HepG2 (cell line): Measurements from ENCODE around the gene NFKB1. TPM values are rescaled to one million over a fixed set of nuclear protein-coding genes. Genes with fewer than 3 reads are reported as not detected.

Source experiments
- ATAC-seq: fragments of 200-7000 bp; cut with Tn5 transposase; 3 replicates; pipeline ENCODE4 v1.9.1; 2020; ENCODE audit warnings: mild to moderate bottlenecking, moderate library complexity
- BruUV-seq: library from RNA; stranded (reverse); fragments of 400-500 nt; replicated peaks from 2 replicates; lab custom pipeline; 2021; lab: Mats Ljungman, UMichigan
- CTCF ChIA-PET: fragments of 300-600 bp; formaldehyde crosslinking; extraction: SDS; loops from one replicate; lab custom pipeline; 2021; ENCODE audit warnings: low total read pairs, inconsistent platforms, low intra/inter-chr PET ratio; lab: Yijun Ruan, JAX
- POLR2A ChIA-PET: fragments of 350-600 bp; sonication (Branson Sonifier 250); formaldehyde crosslinking; loops from one replicate; lab custom pipeline; 2020; ENCODE audit warnings: antibody characterized with exemption, inconsistent platforms; lab: Yijun Ruan, JAX
- DNase-seq: peaks from one replicate; pipeline ENCODE4 v3.0.0-alpha.2; 2015; ENCODE audit warnings: low spot score
- FAIRE-seq: peaks from 3 replicates; lab custom pipeline; 2011; peaks lifted over from hg19 to GRCh38; lab: Jason Lieb, UNC
- H2AFZ ChIP-seq: one replicate; pipeline ENCODE4 v1.6.1; 2011; ENCODE audit warnings: low read length, inconsistent platforms
- H3K27ac ChIP-seq: fragments of 300-600 bp; 3 replicates; pipeline ENCODE4 v1.8.0; 2011; ENCODE audit warnings: mixed run types, mild to moderate bottlenecking, mixed read lengths, low read length, inconsistent platforms; ENCODE audit not compliant: insufficient read depth; ENCODE audit errors: extremely low read length
- H3K27me3 ChIP-seq, 2 experiments: fragments of 200-600 bp in 1 of 2; 2 replicates in 1 of 2; 3 replicates in 1 of 2; pipeline versions ENCODE4 v1.6.0 to v1.8.0; 2011; ENCODE audit warnings: low read length in 2 of 2, mild to moderate bottlenecking in 2 of 2, moderate library complexity in 2 of 2, inconsistent platforms in 1 of 2; ENCODE audit not compliant: insufficient read depth in 2 of 2, control insufficient read depth in 1 of 2
- H3K36me3 ChIP-seq, 2 experiments: fragments of 200-600 bp in 1 of 2; replicated peaks in 1 of 2; 2 replicates in 1 of 2; 3 replicates in 1 of 2; pipeline versions ENCODE4 v1.5.1 to v1.8.0; 2011; ENCODE audit warnings: low read length in 2 of 2, inconsistent platforms in 1 of 2; ENCODE audit not compliant: insufficient read depth in 2 of 2, control insufficient read depth in 1 of 2
- H3K4me1 ChIP-seq: 2 replicates; pipeline ENCODE4 v1.5.1; 2012; ENCODE audit warnings: low read length, inconsistent platforms; ENCODE audit not compliant: insufficient read depth
- H3K4me2 ChIP-seq: 2 replicates; pipeline ENCODE4 v1.6.0; 2011; ENCODE audit warnings: low read depth, low read length, inconsistent platforms
- H3K4me3 ChIP-seq, 3 experiments: fragments of 200-600 bp in 1 of 3; sonication (generic), shearing (Covaris generic) in 1 of 3; replicated peaks in 1 of 3; 2 replicates each; pipeline ENCODE4 v1.5.1; 2011 to 2016; ENCODE audit warnings: low read length in 3 of 3, inconsistent platforms in 2 of 3, low read depth in 2 of 3, mild to moderate bottlenecking in 2 of 3, control low read depth in 1 of 3, mixed read lengths in 1 of 3; ENCODE audit not compliant: insufficient read depth in 1 of 3
- H3K79me2 ChIP-seq: one replicate; pipeline ENCODE4 v1.6.1; 2011; ENCODE audit warnings: low read length, inconsistent platforms; ENCODE audit not compliant: insufficient read depth
- H3K9ac ChIP-seq: 2 replicates; pipeline ENCODE4 v1.6.0; 2011; ENCODE audit warnings: mild to moderate bottlenecking, low read depth, low read length, inconsistent platforms; ENCODE audit not compliant: insufficient read depth
- H3K9me3 ChIP-seq: 2 replicates; pipeline ENCODE4 v1.5.1; 2012; ENCODE audit warnings: mild to moderate bottlenecking, low read length
- H4K20me1 ChIP-seq: 2 replicates; pipeline ENCODE4 v1.6.0; 2011; ENCODE audit warnings: inconsistent platforms, mild to moderate bottlenecking, low read length, moderate library complexity; ENCODE audit not compliant: insufficient read depth
- ARHGAP35 ChIP-seq: sonication (generic); formaldehyde crosslinking; IDR thresholded peaks from 2 replicates; pipeline ENCODE4 v1.9.0; 2022; ENCODE audit warnings: mild to moderate bottlenecking, inconsistent platforms, moderate library complexity, missing genetic modification reagents, borderline replicate concordance
- BORCS8-MEF2B ChIP-seq: sonication (generic); formaldehyde crosslinking; IDR thresholded peaks from 2 replicates; pipeline ENCODE4 v1.8.0; 2022; ENCODE audit warnings: mild to moderate bottlenecking, missing genetic modification reagents
- CCAR2 ChIP-seq: fragments of 200-400 bp; formaldehyde crosslinking; optimal IDR thresholded peaks from 2 replicates; pipeline ENCODE3; 2018; ENCODE audit warnings: low read depth, mild to moderate bottlenecking, low read length, moderate library complexity
- FOXM1 ChIP-seq: sonication (generic); formaldehyde crosslinking; IDR thresholded peaks from 2 replicates; pipeline ENCODE4 v1.5.0; 2020; ENCODE audit warnings: missing genetic modification reagents
- KAT7 ChIP-seq: IDR thresholded peaks from 2 replicates; pipeline ENCODE4 v1.6.1; 2018; ENCODE audit warnings: borderline replicate concordance, missing compliant biosample characterization
- KLF6 ChIP-seq: IDR thresholded peaks from 2 replicates; pipeline ENCODE4 v1.8.0; 2016; ENCODE audit warnings: missing biosample characterization, missing genetic modification reagents
- NFKBIZ ChIP-seq: IDR thresholded peaks from 2 replicates; pipeline ENCODE4 v1.6.1; 2018; ENCODE audit warnings: missing genetic modification reagents, missing compliant biosample characterization
- NR2F2 ChIP-seq: IDR thresholded peaks from 2 replicates; pipeline ENCODE4 v1.6.1; 2012; ENCODE audit warnings: low read depth, inconsistent platforms, borderline replicate concordance
- SAP130 ChIP-seq: IDR thresholded peaks from 2 replicates; pipeline ENCODE4 v1.6.1; 2016; ENCODE audit warnings: low read depth
- SKI ChIP-seq: fragments of 450-650 bp; IDR thresholded peaks from one replicate; pipeline ENCODE4 v1.6.1; 2018; ENCODE audit warnings: mild to moderate bottlenecking; ENCODE audit not compliant: partially characterized antibody
- THYN1 ChIP-seq: sonication (generic); formaldehyde crosslinking; IDR thresholded peaks from 2 replicates; pipeline ENCODE4 v1.8.1; 2023; ENCODE audit warnings: low read depth, mild to moderate bottlenecking, moderate library complexity, missing genetic modification reagents, borderline replicate concordance
- ZBTB8A ChIP-seq: sonication (generic); formaldehyde crosslinking; IDR thresholded peaks from 2 replicates; pipeline ENCODE4 v1.4.0; 2020; ENCODE audit warnings: mild to moderate bottlenecking, low read depth, missing genetic modification reagents, borderline replicate concordance
- ZNF430 ChIP-seq: sonication (generic); formaldehyde crosslinking; IDR thresholded peaks from 2 replicates; pipeline ENCODE4 v1.9.0; 2021; ENCODE audit warnings: mild to moderate bottlenecking, missing genetic modification reagents
- ZNF563 ChIP-seq: sonication (generic); formaldehyde crosslinking; IDR thresholded peaks from 2 replicates; pipeline ENCODE4 v1.8.0; 2022; ENCODE audit warnings: mild to moderate bottlenecking, moderate library complexity, missing genetic modification reagents
- ZNF598 ChIP-seq: sonication (generic); formaldehyde crosslinking; IDR thresholded peaks from 2 replicates; pipeline ENCODE4 v1.5.1; 2020; ENCODE audit warnings: mild to moderate bottlenecking, missing genetic modification reagents, borderline replicate concordance
- ZNF674 ChIP-seq: sonication (generic); formaldehyde crosslinking; IDR thresholded peaks from 2 replicates; pipeline ENCODE4 v1.5.0; 2020; ENCODE audit warnings: low read depth, mild to moderate bottlenecking, missing genetic modification reagents
- ZNF780A ChIP-seq: sonication (generic); formaldehyde crosslinking; IDR thresholded peaks from 2 replicates; pipeline ENCODE4 v1.8.0; 2022; ENCODE audit warnings: mild to moderate bottlenecking, missing genetic modification reagents, moderate library complexity
- WGBS: methylation state at CpG from one replicate; pipeline ENCODE4 v1.1.6; 2017; ENCODE audit warnings: low lambda C conversion rate; 5-methylcytosine and 5-hydroxymethylcytosine counted together
- in situ Hi-C: cut with HindIII; loops from 2 replicates; pipeline ENCODE4 v1.10.0; 2017; ENCODE audit warnings: low pct_unique_long_range_greater_than_20kb; ENCODE audit not compliant: extremely low pct_ligation_motif_present
- intact Hi-C: fragments of 100-400 bp; cut with micrococcal nuclease; formaldehyde crosslinking; loops from one replicate; pipeline ENCODE4 v1.10.0; 2022; ENCODE audit not compliant: unreplicated experiment
- polyA plus RNA-seq, 8 experiments: library from polyadenylated mRNA; depleted of rRNA in 3 of 8; stranded (reverse) in 7 of 8; unstranded in 1 of 8; fragments of >200 nt; fragmentation: Illumina TruSeq in 4 of 8; extraction: Trizol in 4 of 8; gene quantifications; 2 replicates each; pipeline versions ENCODE4 v1.2.1 to v1.2.3, GENCODE V29; 2011 to 2016; ENCODE audit warnings: low read depth in 4 of 8, missing spikeins in 1 of 8, mixed read lengths in 1 of 8; ENCODE audit not compliant: insufficient read depth in 1 of 8
- total RNA-seq, 5 experiments: library from RNA; depleted of rRNA; stranded (reverse); fragments of >200 nt; fragmentation: Illumina TruSeq; extraction: Trizol; gene quantifications; 2 replicates each; pipeline ENCODE4 v1.2.3, GENCODE V29; 2016; ENCODE audit warnings: low read depth in 1 of 5
- TF ChIP-seq, protein P1 (sequence below): sonication (generic); formaldehyde crosslinking; IDR thresholded peaks from 2 replicates; pipeline ENCODE4 v1.4.0; 2020; ENCODE audit warnings: low read depth, mild to moderate bottlenecking, missing genetic modification reagents
- TF ChIP-seq, protein P2 (sequence below): sonication (generic); formaldehyde crosslinking; IDR thresholded peaks from 2 replicates; pipeline ENCODE4 v1.5.1; 2020; ENCODE audit warnings: missing genetic modification reagents, mild to moderate bottlenecking, borderline replicate concordance

Gene NFKB1
- total and polyA plus RNA-seq, 2 of the 13 experiments (the other 11 are each of a cell fraction or from before 2014, with no cell fraction given) = 15.4 to 31.6 TPM

DNA sequence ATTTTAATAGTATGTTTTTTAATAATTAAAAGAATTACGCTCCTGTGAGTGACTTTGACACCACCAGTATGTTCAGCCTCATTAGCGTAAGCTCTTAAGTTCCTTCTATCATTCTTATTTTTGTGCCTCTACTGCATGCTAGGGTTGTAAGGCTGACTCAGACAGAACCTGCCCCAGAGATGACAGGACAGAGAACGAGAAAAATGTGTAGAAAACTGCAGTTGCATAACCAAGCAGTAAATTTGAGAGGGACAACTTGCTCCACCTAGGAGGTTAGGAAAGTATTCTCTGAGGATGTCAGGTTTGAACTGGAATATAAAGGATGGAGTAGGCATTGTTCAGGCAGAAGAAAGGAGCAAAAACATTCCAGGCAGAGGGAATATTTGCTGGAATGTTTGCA lies 98.7 kb downstream of the NFKB1 start:
- TF ChIP-seq, protein P1, sequence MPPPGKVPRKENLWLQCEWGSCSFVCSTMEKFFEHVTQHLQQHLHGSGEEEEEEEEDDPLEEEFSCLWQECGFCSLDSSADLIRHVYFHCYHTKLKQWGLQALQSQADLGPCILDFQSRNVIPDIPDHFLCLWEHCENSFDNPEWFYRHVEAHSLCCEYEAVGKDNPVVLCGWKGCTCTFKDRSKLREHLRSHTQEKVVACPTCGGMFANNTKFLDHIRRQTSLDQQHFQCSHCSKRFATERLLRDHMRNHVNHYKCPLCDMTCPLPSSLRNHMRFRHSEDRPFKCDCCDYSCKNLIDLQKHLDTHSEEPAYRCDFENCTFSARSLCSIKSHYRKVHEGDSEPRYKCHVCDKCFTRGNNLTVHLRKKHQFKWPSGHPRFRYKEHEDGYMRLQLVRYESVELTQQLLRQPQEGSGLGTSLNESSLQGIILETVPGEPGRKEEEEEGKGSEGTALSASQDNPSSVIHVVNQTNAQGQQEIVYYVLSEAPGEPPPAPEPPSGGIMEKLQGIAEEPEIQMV (CRISPR knock-in tag) = no peak
- TF ChIP-seq CCAR2 = no peak
- TF ChIP-seq NFKBIZ (CRISPR knock-in tag) = no peak
- no peak for TF ChIP-seq ZNF563
- no peak for TF ChIP-seq KLF6 (CRISPR knock-in tag)
- no peak overlapping the region for H3K4me2 ChIP-seq
- H3K27ac ChIP-seq = no peak overlapping the region
- no peak overlapping the region for H3K4me3 ChIP-seq
- BruUV-seq = no TSS peak
- no peaks in the 10 kb centered on the region for H3K27me3 ChIP-seq
- H3K9ac ChIP-seq = no peak overlapping the region
- H3K9me3 ChIP-seq = no peaks in the 10 kb centered on the region
- H4K20me1 ChIP-seq = no peaks in the 10 kb centered on the region
- CTCF ChIA-PET = no interaction called here
- intact Hi-C loops (no loop called here), in situ Hi-C loops (no loop called here)
- no peak overlapping the region for H2AFZ ChIP-seq
- no peaks in the 10 kb centered on the region for H3K4me1 ChIP-seq
- DNase-seq = no peak
- H3K36me3 ChIP-seq = peaks cover 16 to 69% of the 10 kb centered on the region in 2 experiments
- no peak for FAIRE-seq
- H3K79me2 ChIP-seq = no peaks in the 10 kb centered on the region
- 93% methylated on average over 3 of the region's 3 CpGs for WGBS
- no peak for ATAC-seq
- POLR2A ChIA-PET = no interaction called here

DNA sequence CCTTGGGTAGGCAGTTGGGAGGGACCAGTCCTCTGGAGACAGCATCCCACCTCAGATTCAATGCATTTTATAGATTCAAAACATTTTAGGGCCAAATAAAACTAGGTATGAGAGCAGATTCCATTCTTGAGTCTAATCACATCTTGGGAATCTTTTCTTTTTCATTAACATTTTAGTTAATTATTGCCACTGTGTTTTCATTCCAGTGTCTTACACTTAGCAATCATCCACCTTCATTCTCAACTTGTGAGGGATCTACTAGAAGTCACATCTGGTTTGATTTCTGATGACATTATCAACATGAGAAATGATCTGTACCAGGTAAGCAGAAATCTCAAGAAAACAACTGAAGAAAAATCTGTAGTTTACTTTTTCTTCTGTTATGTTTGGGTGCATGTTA lies 99.5 kb downstream of the NFKB1 start:
- H3K9me3 ChIP-seq = no peaks in the 10 kb centered on the region
- intact Hi-C loops = no loop called here
- H3K9ac ChIP-seq = no peak overlapping the region
- no peaks in the 10 kb centered on the region for H3K27me3 ChIP-seq
- ChIA-PET CTCF (no interaction called here), POLR2A (no interaction called here)
- no peak overlapping the region for H3K4me2 ChIP-seq
- in situ Hi-C loops = no loop called here
- H2AFZ ChIP-seq = no peak overlapping the region
- no peaks in the 10 kb centered on the region for H3K4me1 ChIP-seq
- peaks cover 16 to 68% of the 10 kb centered on the region in 2 experiments for H3K36me3 ChIP-seq
- no peak for ATAC-seq
- BruUV-seq = no TSS peak
- H3K79me2 ChIP-seq = no peaks in the 10 kb centered on the region
- no peak for FAIRE-seq
- DNase-seq = no peak
- H3K27ac ChIP-seq = no peak overlapping the region
- H4K20me1 ChIP-seq = no peaks in the 10 kb centered on the region
- H3K4me3 ChIP-seq = no peak overlapping the region
- TF ChIP-seq SAP130 (CRISPR knock-in tag) (no peak), ZNF780A (CRISPR knock-in tag) (no peak), SKI (no peak), KAT7 (CRISPR knock-in tag) (no peak), THYN1 (CRISPR knock-in tag) (no peak), FOXM1 (CRISPR knock-in tag) (no peak), BORCS8-MEF2B (CRISPR knock-in tag) (no peak), ZNF598 (CRISPR knock-in tag) (no peak), ZBTB8A (no peak), ZNF430 (CRISPR knock-in tag) (no peak), ZNF674 (no peak), ARHGAP35 (no peak), NR2F2 (no peak)
- TF ChIP-seq, protein P2, sequence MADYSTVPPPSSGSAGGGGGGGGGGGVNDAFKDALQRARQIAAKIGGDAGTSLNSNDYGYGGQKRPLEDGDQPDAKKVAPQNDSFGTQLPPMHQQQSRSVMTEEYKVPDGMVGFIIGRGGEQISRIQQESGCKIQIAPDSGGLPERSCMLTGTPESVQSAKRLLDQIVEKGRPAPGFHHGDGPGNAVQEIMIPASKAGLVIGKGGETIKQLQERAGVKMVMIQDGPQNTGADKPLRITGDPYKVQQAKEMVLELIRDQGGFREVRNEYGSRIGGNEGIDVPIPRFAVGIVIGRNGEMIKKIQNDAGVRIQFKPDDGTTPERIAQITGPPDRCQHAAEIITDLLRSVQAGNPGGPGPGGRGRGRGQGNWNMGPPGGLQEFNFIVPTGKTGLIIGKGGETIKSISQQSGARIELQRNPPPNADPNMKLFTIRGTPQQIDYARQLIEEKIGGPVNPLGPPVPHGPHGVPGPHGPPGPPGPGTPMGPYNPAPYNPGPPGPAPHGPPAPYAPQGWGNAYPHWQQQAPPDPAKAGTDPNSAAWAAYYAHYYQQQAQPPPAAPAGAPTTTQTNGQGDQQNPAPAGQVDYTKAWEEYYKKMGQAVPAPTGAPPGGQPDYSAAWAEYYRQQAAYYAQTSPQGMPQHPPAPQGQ (CRISPR knock-in tag) = no peak
